OCI-LY3 (cell line): ENCODE measurements around the gene TBX2.

ENCODE experiments used
- CTCF ChIP-seq: fragments of 200-600, 300-600 bp; sonication (generic); IDR thresholded peaks from 2 replicates; pipeline ENCODE4 v1.5.1; 2014; ENCODE audit warnings: antibody characterized with exemption, low read length, low read depth
- EZH2phosphoT487 ChIP-seq: fragments of 200-600 bp; shearing (Covaris generic); IDR thresholded peaks from 2 replicates; pipeline ENCODE4 v1.6.1; 2018; ENCODE audit warnings: antibody characterized with exemption, mixed run types, low read depth

GRCh38 chr17:61384692-61385576, 14.7 kb upstream of the TBX2 start:
- no peak for TF ChIP-seq CTCF
- TF ChIP-seq EZH2phosphoT487 = no peak
